Fibroblast of pulmonary artery (primary cell): Measurements from ENCODE around the gene PAFAH1B1.
"Not testable (repeated sequence)": the region's sequence is repeated elsewhere in the genome, so short reads cannot be mapped to it uniquely, and the experiment has no call there.

ENCODE experiments used
- DNase-seq: peaks from one replicate; pipeline ENCODE4 v3.0.0-alpha.2; 2010; ENCODE audit warnings: low read depth
- H3K4me3 ChIP-seq: replicated peaks from 2 replicates; pipeline ENCODE4 v1.5.1; 2011; ENCODE audit warnings: low read depth, mild to moderate bottlenecking, control low read depth, low read length, moderate library complexity
- CTCF ChIP-seq: IDR thresholded peaks from 2 replicates; pipeline ENCODE4 v1.5.1; 2011; ENCODE audit warnings: mild to moderate bottlenecking, control low read depth, low read length, inconsistent platforms; ENCODE audit errors: missing control alignments

Gene PAFAH1B1

GRCh38 chr17:2695961-2696760 lies 102.7 kb downstream of the PAFAH1B1 start:
- DNase-seq, result no peak
- TF ChIP-seq CTCF, result no peak
- H3K4me3 ChIP-seq, result no peak overlapping the region

DNA sequence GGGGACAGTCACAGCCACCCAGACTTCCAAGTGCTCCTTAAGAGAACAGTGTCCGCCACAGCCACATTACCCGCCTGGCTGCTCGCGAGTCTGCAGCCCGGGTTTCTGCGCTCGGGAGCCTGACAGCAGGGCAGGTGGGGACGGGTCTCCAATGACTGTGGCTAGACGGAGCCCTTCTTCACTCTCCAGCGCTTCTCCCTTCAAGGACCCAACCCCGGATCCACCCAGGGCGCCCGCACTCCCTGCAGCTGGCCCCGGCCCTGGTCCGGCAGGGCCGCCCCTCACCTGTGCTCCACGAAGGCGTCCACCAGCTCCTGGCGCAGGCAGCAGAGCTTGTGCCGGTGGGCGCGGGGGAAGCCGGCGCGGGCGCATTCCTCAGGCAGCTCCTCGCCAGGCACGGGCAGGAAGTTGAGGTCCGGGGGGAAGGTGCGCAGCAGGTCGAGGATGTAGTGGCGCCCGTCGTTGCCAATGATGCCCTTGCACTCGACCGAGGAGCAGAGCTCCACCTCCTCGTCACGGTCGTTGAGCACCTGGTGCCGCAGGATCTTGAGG lies 104.2 kb downstream of the PAFAH1B1 start:
- TF ChIP-seq CTCF, result no peak
- no peak overlapping the region for H3K4me3 ChIP-seq
- DNase-seq, result no peak

GRCh38 chr17:2699216-2699805 lies 105.9 kb downstream of the PAFAH1B1 start:
- not testable (repeated sequence) for H3K4me3 ChIP-seq, DNase-seq

GRCh38 chr17:2700030-2700490 lies 106.6 kb downstream of the PAFAH1B1 start:
- DNase-seq, result no peak
- no peak overlapping the region for H3K4me3 ChIP-seq
- no peak for TF ChIP-seq CTCF

DNA sequence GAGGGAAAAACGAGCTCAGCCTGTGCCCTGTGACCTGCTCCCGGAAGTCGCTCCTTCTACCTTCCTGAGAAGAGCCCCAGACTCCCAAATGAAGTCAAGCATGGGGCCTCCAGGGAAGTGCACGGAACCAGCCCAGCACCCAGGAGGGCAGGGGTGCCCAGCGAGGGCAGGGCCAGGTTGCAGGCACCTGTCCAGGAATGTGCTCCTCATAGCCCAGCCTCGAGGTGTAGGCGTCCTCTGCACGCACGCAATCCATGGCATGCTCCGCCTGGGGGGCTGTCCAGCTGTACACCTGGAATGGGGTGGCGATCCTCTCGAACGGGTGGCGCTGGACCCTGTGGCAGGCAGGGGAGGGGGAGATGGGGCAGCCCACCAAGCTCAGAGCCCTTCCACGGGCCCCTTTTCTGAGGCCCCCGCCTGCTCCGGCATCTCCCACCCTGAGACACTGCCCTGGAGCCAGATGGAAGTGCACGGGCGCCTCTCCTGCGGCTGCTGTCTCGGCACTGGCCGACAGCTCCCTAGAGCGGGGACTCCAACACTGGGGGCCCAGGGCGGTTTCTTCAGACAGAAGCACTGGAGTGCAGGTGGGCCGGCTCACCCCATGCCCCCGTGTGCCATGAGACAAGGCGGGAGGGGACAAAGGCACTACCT lies 107.2 kb downstream of the PAFAH1B1 start:
- no peak for DNase-seq
- TF ChIP-seq CTCF, result no peak
- H3K4me3 ChIP-seq, result no peak overlapping the region

- no peak for DNase-seq
- H3K4me3 ChIP-seq, result no peak overlapping the region
- TF ChIP-seq CTCF, result no peak
Measured at GRCh38 chr17:2701161-2701995, 107.9 kb downstream of the PAFAH1B1 start.
